ENCODE data around the gene CDC45.

- TF ChIP-seq GATA3 (IDR thresholded peaks at IDR 0.05; ENCODE audit: low read depth, low read length), result no peak
- TF ChIP-seq GATA2 (IDR thresholded peaks at IDR 0.05; ENCODE audit: low read depth, low read length), result no peak
These were observed 16.7 kb upstream of the CDC45 start for GRCh38 chr22:19463008-19463407.

All from SH-SY5Y (cell line).